Activated naive CD4-positive, alpha-beta T cell treated with Interleukin-2 at 50 U/mL for 16 hours (primary cell): ENCODE results near the gene ZBTB47.

Experiments
- DNase-seq: peaks from one replicate; pipeline ENCODE4 v3.0.0-alpha.2; 2020

Gene ZBTB47

GRCh38 chr3:42653560-42654330 is at the start of gene ZBTB47:
Gene ZBTB47, plus strand, starts transcription at chr3:42653697. Its CDS starts 4,659 bp downstream, at chr3:42658356.
- no peak for DNase-seq

- DNase-seq: no peak
These were observed 47.8 kb upstream of the ZBTB47 start for GRCh38 chr3:42605546-42606173.

GRCh38 chr3:42608581-42608980 is 44.9 kb upstream of the ZBTB47 start:
- no peak for DNase-seq

- no peak for DNase-seq
These were observed 42.5 kb upstream of the ZBTB47 start for GRCh38 chr3:42610976-42611375.

GRCh38 chr3:42612217-42612616 is 41.3 kb upstream of the ZBTB47 start:
- DNase-seq: no peak

- DNase-seq: no peak
These were observed 40.6 kb upstream of the ZBTB47 start for GRCh38 chr3:42612928-42613327.

- DNase-seq: no peak
These were observed 40.0 kb upstream of the ZBTB47 start for GRCh38 chr3:42613462-42613861.

GRCh38 chr3:42631620-42632019 is 21.9 kb upstream of the ZBTB47 start:
- no peak for DNase-seq

GRCh38 chr3:42632146-42632545 is 21.4 kb upstream of the ZBTB47 start:
- no peak for DNase-seq

GRCh38 chr3:42633544-42633943 is 20.0 kb upstream of the ZBTB47 start:
- DNase-seq: no peak

GRCh38 chr3:42635111-42635510 is 18.4 kb upstream of the ZBTB47 start:
- no peak for DNase-seq

- DNase-seq: no peak
These were observed 16.5 kb upstream of the ZBTB47 start for GRCh38 chr3:42637001-42637400.

GRCh38 chr3:42638339-42638842 is 15.1 kb upstream of the ZBTB47 start:
- peak; percentile 44 for DNase-seq

- no peak for DNase-seq
These were observed 14.3 kb upstream of the ZBTB47 start for GRCh38 chr3:42639192-42639591.

GRCh38 chr3:42640129-42640528 is 13.4 kb upstream of the ZBTB47 start:
- no peak for DNase-seq

- no peak for DNase-seq
These were observed 12.6 kb upstream of the ZBTB47 start for GRCh38 chr3:42640771-42641370.

- DNase-seq: no peak
These were observed 5.6 kb upstream of the ZBTB47 start for GRCh38 chr3:42647821-42648459.

- no peak for DNase-seq
These were observed 4.5 kb upstream of the ZBTB47 start for GRCh38 chr3:42649006-42649405.

GRCh38 chr3:42649783-42650182 is 3.7 kb upstream of the ZBTB47 start:
- DNase-seq: no peak

GRCh38 chr3:42651248-42652091 is 2.0 kb upstream of the ZBTB47 start:
- no peak for DNase-seq

GRCh38 chr3:42652251-42652610 is 1.3 kb upstream of the ZBTB47 start:
- DNase-seq: no peak

- DNase-seq: no peak
These were observed 740 bp upstream of the ZBTB47 start for GRCh38 chr3:42652611-42653302.
